ENCODE data around the gene OSBPL8. TPM values are rescaled to one million over a fixed set of nuclear protein-coding genes. Genes with fewer than 3 reads are reported as not detected.
A peak's percentile ranks its signal among the peaks of the same experiment; 100 is the strongest.

Gene OSBPL8
- total RNA-seq, 1 donor, result 133 TPM

DNA sequence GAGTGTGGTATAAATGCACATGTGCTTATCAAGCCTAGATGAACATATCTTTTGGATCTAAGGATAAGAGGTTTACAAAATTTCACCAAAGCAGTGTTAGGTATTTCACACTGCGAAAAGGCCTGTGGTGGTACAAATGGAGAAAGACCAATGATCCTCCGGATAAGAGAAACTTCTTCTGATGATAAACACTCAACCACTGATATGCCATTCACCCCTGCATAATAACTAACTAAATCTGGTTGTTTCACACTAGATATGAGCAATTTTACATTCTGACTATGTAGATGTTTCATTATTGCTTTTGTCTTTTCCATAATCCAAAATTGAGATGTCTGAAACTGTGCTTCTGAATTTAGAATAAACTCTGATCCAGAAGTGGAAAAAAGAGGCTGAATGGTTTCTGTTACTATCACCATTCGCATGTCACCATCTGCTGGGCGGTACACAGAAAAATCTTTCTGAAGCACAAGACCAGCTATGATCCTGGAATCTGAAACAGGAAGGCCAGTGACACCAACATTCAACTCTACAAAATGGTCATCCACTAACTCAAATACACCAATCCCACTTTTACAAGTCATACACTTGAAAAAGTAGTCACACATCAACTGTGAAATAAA lies 212.7 kb downstream of the OSBPL8 start:
- peak; percentile 84 for DNase-seq (ENCODE audit: low read depth)
- peak overlapping the region; percentile 77 for H3K4me3 ChIP-seq (ENCODE audit: low read depth, low read length)
- TF ChIP-seq, protein P1, sequence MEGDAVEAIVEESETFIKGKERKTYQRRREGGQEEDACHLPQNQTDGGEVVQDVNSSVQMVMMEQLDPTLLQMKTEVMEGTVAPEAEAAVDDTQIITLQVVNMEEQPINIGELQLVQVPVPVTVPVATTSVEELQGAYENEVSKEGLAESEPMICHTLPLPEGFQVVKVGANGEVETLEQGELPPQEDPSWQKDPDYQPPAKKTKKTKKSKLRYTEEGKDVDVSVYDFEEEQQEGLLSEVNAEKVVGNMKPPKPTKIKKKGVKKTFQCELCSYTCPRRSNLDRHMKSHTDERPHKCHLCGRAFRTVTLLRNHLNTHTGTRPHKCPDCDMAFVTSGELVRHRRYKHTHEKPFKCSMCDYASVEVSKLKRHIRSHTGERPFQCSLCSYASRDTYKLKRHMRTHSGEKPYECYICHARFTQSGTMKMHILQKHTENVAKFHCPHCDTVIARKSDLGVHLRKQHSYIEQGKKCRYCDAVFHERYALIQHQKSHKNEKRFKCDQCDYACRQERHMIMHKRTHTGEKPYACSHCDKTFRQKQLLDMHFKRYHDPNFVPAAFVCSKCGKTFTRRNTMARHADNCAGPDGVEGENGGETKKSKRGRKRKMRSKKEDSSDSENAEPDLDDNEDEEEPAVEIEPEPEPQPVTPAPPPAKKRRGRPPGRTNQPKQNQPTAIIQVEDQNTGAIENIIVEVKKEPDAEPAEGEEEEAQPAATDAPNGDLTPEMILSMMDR (IDR thresholded peaks at IDR 0.05; ENCODE audit: insufficient read depth, low read length), result peak; percentile 46

DNA sequence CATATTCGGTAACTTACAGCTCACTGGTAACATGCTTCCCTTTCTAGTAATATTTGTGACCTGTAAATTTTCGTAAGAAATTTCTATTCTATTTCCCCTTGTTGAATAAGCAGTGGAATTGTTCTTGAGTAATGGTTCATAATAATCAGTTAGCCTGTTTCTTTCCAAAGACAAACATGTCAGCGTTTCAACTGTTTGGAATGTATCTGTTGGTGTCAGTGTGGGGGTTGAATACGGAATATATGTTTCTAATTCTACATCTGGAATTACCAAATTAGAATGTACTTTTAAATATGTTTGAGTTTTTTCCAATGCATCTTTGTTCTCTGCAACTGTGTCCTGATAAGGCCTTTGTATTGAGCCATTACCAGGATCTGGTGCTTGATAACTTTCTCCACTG lies 213.3 kb downstream of the OSBPL8 start:
- DNase-seq (ENCODE audit: low read depth), result peak; percentile 54
- TF ChIP-seq, protein P1 (IDR thresholded peaks at IDR 0.05; ENCODE audit: insufficient read depth, low read length), result no peak
- no peak overlapping the region for H3K4me3 ChIP-seq (ENCODE audit: low read depth, low read length)

- TF ChIP-seq, protein P1 (IDR thresholded peaks at IDR 0.05; ENCODE audit: insufficient read depth, low read length), result no peak
- H3K4me3 ChIP-seq (ENCODE audit: low read depth, low read length), result no peak overlapping the region
- DNase-seq (ENCODE audit: low read depth), result no peak
Observed at GRCh38 chr12:76345569-76345968, 214.0 kb downstream of the OSBPL8 start.

DNA sequence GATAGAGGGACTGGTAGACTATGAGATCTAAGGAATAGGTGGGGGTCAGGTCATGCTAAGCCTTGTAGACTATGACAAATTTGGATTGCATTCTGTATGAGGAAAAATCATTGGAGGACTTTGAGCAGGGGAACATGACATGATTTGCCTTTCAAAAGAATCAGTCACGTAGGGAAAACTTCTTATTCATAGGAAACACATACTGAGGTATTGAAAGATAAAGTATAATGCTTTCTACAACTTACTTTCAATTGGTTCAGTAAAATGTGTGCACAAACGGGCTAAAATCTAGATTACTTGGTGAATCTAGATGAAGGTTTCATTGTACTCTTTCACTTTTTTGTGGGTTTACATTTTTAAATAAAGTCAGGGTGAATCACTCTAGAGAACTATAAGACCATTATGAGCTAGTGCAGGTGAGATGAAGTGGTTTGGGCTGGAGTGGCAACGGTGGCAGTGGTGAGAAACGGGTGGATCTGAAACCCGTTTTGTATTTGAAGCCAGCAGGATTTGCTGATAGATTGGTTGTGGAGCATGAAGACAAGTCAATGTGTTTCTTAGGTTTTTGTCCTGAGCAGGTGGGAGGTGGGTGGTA lies 218.0 kb downstream of the OSBPL8 start:
- TF ChIP-seq, protein P1 (IDR thresholded peaks at IDR 0.05; ENCODE audit: insufficient read depth, low read length), result no peak
- H3K4me3 ChIP-seq (ENCODE audit: low read depth, low read length), result no peak overlapping the region
- peak; percentile 60 for DNase-seq (ENCODE audit: low read depth)

DNA sequence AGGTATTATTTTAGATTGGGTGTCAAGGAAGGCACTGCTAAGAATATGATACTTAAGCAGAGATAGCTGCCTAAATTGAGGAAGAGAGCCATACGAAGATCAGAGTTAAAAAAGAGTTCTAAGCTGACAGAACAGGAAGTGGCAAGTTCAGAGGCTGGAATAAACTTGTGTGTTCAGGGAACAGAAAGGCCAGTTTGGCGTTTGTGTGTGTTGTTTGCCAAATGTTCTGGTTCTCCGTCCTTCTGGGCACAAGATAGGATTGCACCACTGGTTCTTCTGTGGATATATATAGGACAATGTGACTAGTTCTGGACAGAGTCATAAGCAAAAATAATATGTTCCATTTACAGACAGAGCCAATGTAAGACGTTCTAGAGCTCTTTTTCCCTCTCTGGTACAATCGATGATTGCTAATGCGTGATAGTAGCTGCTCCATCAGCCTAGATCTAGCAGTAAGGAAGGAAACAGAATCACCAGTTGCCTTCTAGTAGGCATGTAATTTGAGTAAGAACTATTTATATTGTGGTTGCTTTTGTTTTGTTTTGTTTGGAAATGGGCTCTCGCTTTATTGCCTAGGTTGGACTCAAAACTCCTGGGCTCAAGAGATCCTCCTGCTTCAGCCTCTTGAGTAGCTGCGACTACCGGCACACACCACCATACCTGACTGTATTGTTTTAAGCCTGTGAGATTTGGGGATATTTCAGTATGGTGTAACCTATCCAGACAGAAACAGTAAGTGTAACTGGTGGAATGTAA lies 218.7 kb downstream of the OSBPL8 start:
- TF ChIP-seq, protein P1 (IDR thresholded peaks at IDR 0.05; ENCODE audit: insufficient read depth, low read length), result no peak
- H3K4me3 ChIP-seq (ENCODE audit: low read depth, low read length), result no peak overlapping the region
- DNase-seq (ENCODE audit: low read depth), result no peak

DNA sequence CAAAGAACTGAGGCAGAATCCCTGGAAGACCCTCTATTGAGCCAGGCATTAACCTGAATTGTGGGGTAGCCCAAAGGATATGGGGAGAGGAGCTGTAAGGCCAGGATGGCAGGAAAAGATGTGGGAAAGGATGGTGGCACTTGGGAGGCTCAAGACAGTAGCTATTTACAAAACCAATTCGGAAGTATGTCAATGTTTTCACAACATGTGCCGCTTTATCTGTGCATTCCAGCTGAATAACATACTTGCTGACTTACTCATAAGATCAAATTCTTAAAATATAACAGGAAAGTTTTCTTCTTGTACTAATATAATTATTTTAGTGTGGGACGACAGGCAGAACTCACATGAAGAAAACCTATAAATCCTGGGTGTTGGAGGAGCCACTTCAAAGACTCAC lies 222.0 kb downstream of the OSBPL8 start:
- H3K4me3 ChIP-seq (ENCODE audit: low read depth, low read length), result no peak overlapping the region
- TF ChIP-seq, protein P1 (IDR thresholded peaks at IDR 0.05; ENCODE audit: insufficient read depth, low read length), result no peak
- peak; percentile 82 for DNase-seq (ENCODE audit: low read depth)

Measured in fibroblast of the aortic adventitia (primary cell).